OCI-LY3 (cell line): ENCODE measurements around the gene ORM1.

ENCODE experiments used
- CTCF ChIP-seq: fragments of 200-600, 300-600 bp; sonication (generic); IDR thresholded peaks from 2 replicates; pipeline ENCODE4 v1.5.1; 2014; ENCODE audit warnings: antibody characterized with exemption, low read length, low read depth
- EZH2phosphoT487 ChIP-seq: fragments of 200-600 bp; shearing (Covaris generic); IDR thresholded peaks from 2 replicates; pipeline ENCODE4 v1.6.1; 2018; ENCODE audit warnings: antibody characterized with exemption, mixed run types, low read depth

GRCh38 chr9:114302727-114303126 lies 20.2 kb upstream of the ORM1 start:
- no peak for TF ChIP-seq CTCF
- no peak for TF ChIP-seq EZH2phosphoT487
